AG04449 (cell line): ENCODE data around the gene C2orf15.

ENCODE experiments used
- CTCF ChIA-PET: fragments of 350-600 bp; formaldehyde crosslinking; extraction: SDS; loops from one replicate; lab custom pipeline; 2021; ENCODE audit warnings: antibody characterized with exemption; lab: Yijun Ruan, JAX
- POLR2A ChIA-PET: fragments of 400-600, 350-600 bp; formaldehyde crosslinking; extraction: SDS; loops from one replicate; lab custom pipeline; 2020; ENCODE audit warnings: antibody characterized with exemption, inconsistent platforms; lab: Yijun Ruan, JAX
- DNase-seq: peaks from one replicate; pipeline ENCODE4 v3.0.0-alpha.2; 2010; ENCODE audit warnings: low read depth, low spot score
- H3K4me3 ChIP-seq: 2 replicates; pipeline ENCODE4 v1.5.1; 2011; ENCODE audit warnings: low read depth, mild to moderate bottlenecking, control low read depth, low read length
- TF ChIP-seq, protein P1 (sequence below): IDR thresholded peaks from one replicate; pipeline ENCODE4 v1.5.1; 2011; ENCODE audit warnings: mild to moderate bottlenecking, moderate library complexity, low read length, control low read depth, inconsistent platforms; ENCODE audit not compliant: insufficient read depth; ENCODE audit errors: missing control alignments

The C2orf15 gene

DNA sequence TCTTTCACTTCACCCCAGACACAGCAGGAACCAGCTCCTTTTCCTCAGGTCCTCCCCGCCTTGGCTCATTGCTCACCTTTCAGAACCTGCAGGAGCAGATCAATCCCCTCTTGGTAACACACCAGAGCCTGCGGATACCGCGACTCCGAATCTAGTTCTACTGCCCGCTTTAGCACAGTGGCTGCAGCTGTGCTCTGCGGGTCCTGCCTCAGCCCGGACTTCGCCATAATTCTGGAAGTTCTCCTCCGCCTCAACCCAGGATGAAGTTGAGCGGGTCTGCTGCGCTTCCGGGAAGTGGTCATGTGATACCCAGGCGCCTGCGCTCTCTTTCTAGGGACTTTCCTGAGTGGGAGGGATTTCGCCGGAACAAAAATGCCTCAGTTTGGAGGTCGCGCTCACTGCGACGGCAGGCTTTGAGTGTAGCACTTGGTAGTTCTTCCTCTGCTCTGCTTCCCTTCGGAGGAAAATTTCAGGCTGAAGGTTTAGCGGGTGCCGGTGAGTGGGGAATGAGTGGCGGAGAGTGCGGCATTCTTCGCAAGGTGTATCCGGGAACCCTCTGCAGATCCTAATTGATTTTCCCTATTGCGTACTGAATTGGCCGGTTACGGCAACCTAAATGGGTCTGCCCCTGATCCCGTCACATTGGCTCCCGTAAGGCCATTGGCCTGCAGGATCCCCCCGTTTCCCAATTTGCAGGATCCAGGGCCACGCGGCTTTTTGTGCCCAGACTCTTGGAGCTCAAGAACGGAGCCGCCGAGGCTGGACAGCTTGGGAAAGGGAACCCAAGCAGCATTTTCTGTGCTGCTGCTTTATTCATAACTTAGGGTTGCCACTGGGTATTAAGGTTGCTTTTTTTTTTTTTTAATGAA is 39.5 kb downstream of the C2orf15 start, which contains the start of the genes MITD1 and MRPL30:
MITD1 (minus strand) TSS at position 304 of the 869 bp plus-strand sequence; CDS start at position 227, 77 bp downstream.
MRPL30 (plus strand) TSS at position 430 of the 869 bp plus-strand sequence. CDS start 5,020 bp downstream, outside the sequence.
- POLR2A ChIA-PET, result interaction anchor here (0.5 to 1.7 kb wide), 6 partner anchors 12 to 1110 kb away, joined by 3 to 16 read pairs (median 3); partner anchors contain the start of genes EIF5B and TXNDC9
- TF ChIP-seq, protein P1, sequence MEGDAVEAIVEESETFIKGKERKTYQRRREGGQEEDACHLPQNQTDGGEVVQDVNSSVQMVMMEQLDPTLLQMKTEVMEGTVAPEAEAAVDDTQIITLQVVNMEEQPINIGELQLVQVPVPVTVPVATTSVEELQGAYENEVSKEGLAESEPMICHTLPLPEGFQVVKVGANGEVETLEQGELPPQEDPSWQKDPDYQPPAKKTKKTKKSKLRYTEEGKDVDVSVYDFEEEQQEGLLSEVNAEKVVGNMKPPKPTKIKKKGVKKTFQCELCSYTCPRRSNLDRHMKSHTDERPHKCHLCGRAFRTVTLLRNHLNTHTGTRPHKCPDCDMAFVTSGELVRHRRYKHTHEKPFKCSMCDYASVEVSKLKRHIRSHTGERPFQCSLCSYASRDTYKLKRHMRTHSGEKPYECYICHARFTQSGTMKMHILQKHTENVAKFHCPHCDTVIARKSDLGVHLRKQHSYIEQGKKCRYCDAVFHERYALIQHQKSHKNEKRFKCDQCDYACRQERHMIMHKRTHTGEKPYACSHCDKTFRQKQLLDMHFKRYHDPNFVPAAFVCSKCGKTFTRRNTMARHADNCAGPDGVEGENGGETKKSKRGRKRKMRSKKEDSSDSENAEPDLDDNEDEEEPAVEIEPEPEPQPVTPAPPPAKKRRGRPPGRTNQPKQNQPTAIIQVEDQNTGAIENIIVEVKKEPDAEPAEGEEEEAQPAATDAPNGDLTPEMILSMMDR, result no peak
- H3K4me3 ChIP-seq, result peak within 1 kb of the TSS; percentile 99
- DNase-seq, result peak; percentile 81
- CTCF ChIA-PET, result interaction anchor here (0.9 to 1.9 kb wide), 9 partner anchors 9 to 1081 kb away, joined by 3 to 12 read pairs (median 4); partner anchors contain the start of genes EIF5B and TXNDC9

DNA sequence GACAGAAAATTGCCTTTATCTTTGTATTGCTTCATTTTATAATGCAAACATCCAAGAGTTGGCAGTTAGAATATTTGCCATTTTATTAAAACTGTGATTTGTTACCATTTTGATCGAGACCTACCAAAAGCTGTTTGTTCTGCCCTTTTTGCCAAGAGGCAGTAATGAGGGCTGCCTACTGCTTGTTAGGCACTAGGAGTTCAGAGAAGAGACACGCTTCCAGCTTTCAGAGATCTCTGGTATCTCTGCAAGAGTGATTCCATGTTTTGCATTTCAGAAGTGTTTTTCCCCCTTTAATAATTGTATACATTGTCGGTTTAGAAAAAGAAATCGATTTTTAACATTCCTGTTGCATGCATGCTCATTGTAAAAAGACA is 40.1 kb downstream of the C2orf15 start:
- peak overlapping the region; percentile 99 for H3K4me3 ChIP-seq
- POLR2A ChIA-PET, result interaction anchor here (0.7 to 1.7 kb wide), 3 partner anchors 155 to 311 kb away, joined by 3 to 16 read pairs (median 3); partner anchors contain the start of genes EIF5B and TXNDC9
- TF ChIP-seq, protein P1, result no peak
- CTCF ChIA-PET, result interaction anchor here (1.3 to 1.9 kb wide), 2 partner anchors 17 to 155 kb away, joined by 3 to 6 read pairs; partner anchors contain the start of genes EIF5B and TXNDC9
- no peak for DNase-seq

DNA sequence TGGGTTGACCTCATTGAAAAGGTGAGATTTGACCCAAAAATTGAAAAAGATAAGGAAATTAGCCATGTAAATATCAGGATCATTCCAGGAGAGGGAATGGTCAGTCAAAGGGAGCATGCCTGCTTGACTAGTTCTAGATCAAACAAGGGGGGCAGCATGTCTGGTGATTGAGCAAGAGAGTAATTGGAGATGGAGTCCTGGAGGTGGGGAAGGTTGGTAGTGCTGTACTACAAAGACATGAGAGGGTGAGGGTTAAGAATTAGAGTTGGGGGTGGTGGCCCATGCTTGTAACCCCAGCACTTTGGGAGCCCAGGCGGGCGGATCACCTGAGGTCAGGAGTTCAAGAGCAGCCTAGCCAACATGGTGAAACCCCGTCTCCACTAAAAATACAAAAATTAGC is 41.5 kb downstream of the C2orf15 start:
- DNase-seq, result no peak
- ChIA-PET CTCF (interaction anchor here (1.9 kb wide), 1 partner anchor 153 kb away, joined by 6 read pairs; the partner anchor contains the start of genes EIF5B and TXNDC9), POLR2A (no interaction called here)
- TF ChIP-seq, protein P1, result no peak
- no peak overlapping the region for H3K4me3 ChIP-seq

DNA sequence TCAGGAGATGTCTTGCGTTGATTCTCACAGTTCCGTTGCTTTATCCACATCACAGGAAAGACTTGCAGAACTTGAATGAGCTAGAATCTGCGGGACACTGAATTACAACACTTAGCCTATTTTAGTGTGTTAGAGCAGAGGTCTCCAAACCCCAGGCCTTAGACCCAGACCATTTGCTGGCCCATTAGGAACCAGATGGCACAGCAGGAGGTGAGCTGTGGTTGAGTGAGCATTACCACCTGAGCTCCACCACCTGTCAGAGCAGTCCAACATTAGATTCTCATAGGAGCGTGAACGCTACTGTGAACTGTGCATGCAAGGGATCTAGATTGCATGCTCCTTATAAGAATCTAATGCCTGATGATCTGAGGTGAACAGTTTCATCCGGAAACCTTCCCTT is 43.3 kb downstream of the C2orf15 start:
- DNase-seq, result no peak
- TF ChIP-seq, protein P1, result no peak
- ChIA-PET CTCF (interaction anchor here (0.6 to 1.2 kb wide), 3 partner anchors 13 to 153 kb away, joined by 3 to 4 read pairs (median 3); no protein-coding TSS in a partner anchor), POLR2A (no interaction called here)
- H3K4me3 ChIP-seq, result no peak overlapping the region

DNA sequence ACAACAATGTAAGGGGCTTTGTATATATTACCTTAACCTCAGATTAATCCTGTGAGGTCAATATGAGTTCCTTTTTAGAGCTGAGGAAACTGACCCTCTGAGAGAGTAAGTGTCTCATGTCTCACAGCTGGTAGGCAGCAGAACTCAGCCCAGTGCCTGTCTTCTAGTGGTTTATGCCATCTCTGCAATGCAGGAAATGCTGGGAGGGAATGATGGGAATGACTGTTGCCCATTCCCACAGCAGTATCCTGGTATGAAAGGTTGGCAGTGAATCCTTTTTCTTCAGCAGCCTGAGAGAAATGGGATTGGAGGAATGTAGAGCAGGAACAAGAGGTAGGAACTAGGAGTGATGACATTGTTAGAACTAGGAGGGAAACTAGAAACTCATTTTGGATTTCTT is 45.5 kb downstream of the C2orf15 start:
- ChIA-PET CTCF (no interaction called here), POLR2A (no interaction called here)
- H3K4me3 ChIP-seq, result no peak overlapping the region
- TF ChIP-seq, protein P1, result no peak
- no peak for DNase-seq

DNA sequence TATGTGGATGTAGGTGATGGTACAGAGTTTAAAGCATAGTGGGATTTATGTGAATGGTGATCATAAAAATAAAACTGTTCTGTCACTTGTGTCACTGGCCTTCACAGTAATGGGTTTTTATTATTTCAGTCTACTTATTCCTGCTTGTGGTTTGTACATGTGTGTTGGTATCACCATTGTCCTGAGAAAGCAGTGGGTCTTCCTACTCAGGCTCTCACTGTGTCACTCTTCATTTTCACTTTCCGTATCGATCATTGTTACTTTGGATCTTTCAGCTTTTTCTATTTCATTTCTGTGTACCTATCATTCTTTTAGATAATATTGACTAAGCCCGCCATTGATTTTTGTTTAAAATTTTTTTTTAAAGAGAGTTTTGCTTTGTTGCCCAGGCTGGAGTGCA is 46.9 kb downstream of the C2orf15 start:
- CTCF ChIA-PET, result no interaction called here
- POLR2A ChIA-PET, result no interaction called here
- no peak for DNase-seq
- no peak overlapping the region for H3K4me3 ChIP-seq
- TF ChIP-seq, protein P1, result no peak
